ENCODE measurements around the gene NRG3.

GRCh38 chr10:81995254-81995653 lies 120.3 kb downstream of the NRG3 start:
- no peak for TF ChIP-seq POLR2A (IDR thresholded peaks at IDR 0.05; ENCODE audit: low read depth, low read length)
- TF ChIP-seq POLR2AphosphoS5 (IDR thresholded peaks at IDR 0.05; ENCODE audit: low read depth, low read length) = no peak

Measured in GM12891 (cell line).